NT2/D1 (cell line): ENCODE measurements around the gene PLPP4.

Source experiments
- DNase-seq: peaks from one replicate; pipeline ENCODE4 v3.0.0-alpha.2; 2011; ENCODE audit warnings: low read depth, low spot score
- H3K27me3 ChIP-seq: 2 replicates; pipeline ENCODE4 v1.6.0; 2011; ENCODE audit warnings: mild to moderate bottlenecking; ENCODE audit not compliant: insufficient read length, insufficient read depth
- H3K36me3 ChIP-seq: 2 replicates; pipeline ENCODE4 v1.6.1; 2011; ENCODE audit warnings: mild to moderate bottlenecking, low read length, mixed read lengths; ENCODE audit not compliant: insufficient read depth, insufficient read length
- H3K4me1 ChIP-seq: 2 replicates; pipeline ENCODE4 v1.5.1; 2011; ENCODE audit not compliant: insufficient read depth, insufficient read length
- H3K4me3 ChIP-seq: 2 replicates; pipeline ENCODE4 v1.5.1; 2011; ENCODE audit warnings: low read depth; ENCODE audit not compliant: insufficient read length
- H3K9ac ChIP-seq: 2 replicates; pipeline ENCODE4 v1.6.0; 2011; ENCODE audit warnings: low read depth; ENCODE audit not compliant: insufficient read length
- H3K9me3 ChIP-seq: 2 replicates; pipeline ENCODE4 v1.5.1; 2011; ENCODE audit warnings: mild to moderate bottlenecking, low read length; ENCODE audit not compliant: insufficient read depth
- SUZ12 ChIP-seq: IDR thresholded peaks from 2 replicates; pipeline ENCODE4 v1.6.1; 2011; ENCODE audit not compliant: insufficient read length, insufficient read depth; ENCODE audit errors: extremely low read depth
- YY1 ChIP-seq: IDR thresholded peaks from 2 replicates; pipeline ENCODE4 v1.6.1; 2011; ENCODE audit not compliant: insufficient read length, insufficient read depth
- ZNF274 ChIP-seq: IDR thresholded peaks from 2 replicates; pipeline ENCODE4 v1.6.1; 2011; ENCODE audit warnings: mild to moderate bottlenecking, low read depth, low read length

Gene PLPP4

DNA sequence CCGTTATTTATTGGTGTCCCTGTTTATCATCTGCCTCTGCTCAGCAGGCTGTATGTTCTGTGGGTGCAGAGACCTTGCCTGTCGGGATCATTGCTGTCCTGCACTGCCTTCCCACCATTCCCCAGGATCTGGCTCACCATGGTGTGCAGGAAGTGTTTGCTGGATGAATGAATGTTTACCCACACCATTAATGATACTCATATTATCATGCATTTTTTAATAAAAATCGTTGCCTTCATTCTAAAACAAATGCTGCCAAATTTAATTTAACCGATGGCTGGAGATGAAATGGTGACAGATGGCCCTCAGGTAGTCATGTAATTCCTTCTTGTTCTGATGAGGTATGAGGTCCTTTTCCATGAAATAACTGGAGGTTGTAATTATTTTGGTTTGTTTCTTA is 22.5 kb downstream of the PLPP4 start:
- peaks cover 2% of the 10 kb centered on the region for H3K4me1 ChIP-seq
- no peak for DNase-seq

DNA sequence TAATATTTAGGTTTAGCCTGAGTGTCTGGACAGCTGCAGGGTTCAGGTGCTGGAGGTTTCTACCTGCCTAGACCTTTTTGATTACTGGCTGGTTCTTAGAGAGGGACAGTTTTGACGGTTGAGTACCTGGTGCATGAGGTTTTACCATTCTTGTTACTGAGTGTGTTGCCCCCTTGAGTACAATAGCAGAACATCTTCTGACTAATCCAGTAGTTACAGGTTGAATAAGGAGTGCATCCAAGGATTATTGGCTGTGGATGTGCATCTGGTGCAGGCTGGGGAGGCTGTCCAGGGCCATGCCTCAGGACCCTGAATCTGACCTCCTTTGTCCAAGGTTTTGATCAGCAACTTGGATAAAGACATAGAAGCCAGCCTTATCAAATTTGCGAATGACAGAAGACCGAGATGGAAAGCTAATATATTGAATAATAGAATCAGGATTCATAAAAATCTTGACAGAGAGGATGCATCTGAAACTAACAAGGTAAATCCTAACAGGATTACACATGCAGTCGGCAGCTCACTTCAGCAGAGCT is 23.1 kb downstream of the PLPP4 start:
- no peak overlapping the region for H3K9ac ChIP-seq
- H3K36me3 ChIP-seq: no peaks in the 10 kb centered on the region
- no peak overlapping the region for H3K4me3 ChIP-seq
- DNase-seq: no peak
- TF ChIP-seq YY1: no peak
- peaks cover 2% of the 10 kb centered on the region for H3K4me1 ChIP-seq
- peaks cover 11% of the 10 kb centered on the region; the same call in 1 of the 2 replicates for H3K9me3 ChIP-seq
- H3K27me3 ChIP-seq: no peaks in the 10 kb centered on the region

More for the DNA sequence above, 22.5 kb downstream of the PLPP4 start:
- Histone ChIP-seq H3K4me3 (no peak overlapping the region), H3K9ac (no peak overlapping the region), H3K27me3 (no peaks in the 10 kb centered on the region), H3K9me3 (peaks cover 11% of the 10 kb centered on the region; the same call in 1 of the 2 replicates), H3K36me3 (no peaks in the 10 kb centered on the region)
- TF ChIP-seq SUZ12 (no peak), YY1 (no peak), ZNF274 (no peak)

DNA sequence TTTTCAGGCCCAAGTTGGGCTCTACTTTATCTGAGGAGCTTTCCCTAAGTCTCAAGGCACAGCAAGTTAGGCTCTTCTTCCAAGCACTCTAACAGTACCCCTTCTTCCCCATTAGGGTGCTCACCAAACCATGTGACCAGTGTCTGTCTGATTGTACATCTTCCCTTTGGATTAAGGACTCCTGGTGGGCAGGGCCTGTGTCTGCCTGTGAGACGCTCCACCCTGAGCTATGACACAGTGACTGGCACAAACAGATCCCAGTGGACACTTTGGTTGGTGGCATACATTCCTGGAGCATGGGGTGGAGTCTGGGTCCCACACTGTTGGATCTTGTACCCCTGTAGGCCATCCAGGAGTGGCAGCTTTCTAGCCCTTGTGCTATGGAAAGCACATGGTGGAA is 23.8 kb downstream of the PLPP4 start:
- DNase-seq: no peak
- Histone ChIP-seq H3K27me3 (no peaks in the 10 kb centered on the region), H3K9me3 (peaks cover 11% of the 10 kb centered on the region; the same call in 1 of the 2 replicates), H3K9ac (no peak overlapping the region), H3K36me3 (no peaks in the 10 kb centered on the region), H3K4me3 (no peak overlapping the region), H3K4me1 (peaks cover 2% of the 10 kb centered on the region)
- no peak for TF ChIP-seq SUZ12
- no peak for TF ChIP-seq ZNF274
- TF ChIP-seq YY1: no peak

DNA sequence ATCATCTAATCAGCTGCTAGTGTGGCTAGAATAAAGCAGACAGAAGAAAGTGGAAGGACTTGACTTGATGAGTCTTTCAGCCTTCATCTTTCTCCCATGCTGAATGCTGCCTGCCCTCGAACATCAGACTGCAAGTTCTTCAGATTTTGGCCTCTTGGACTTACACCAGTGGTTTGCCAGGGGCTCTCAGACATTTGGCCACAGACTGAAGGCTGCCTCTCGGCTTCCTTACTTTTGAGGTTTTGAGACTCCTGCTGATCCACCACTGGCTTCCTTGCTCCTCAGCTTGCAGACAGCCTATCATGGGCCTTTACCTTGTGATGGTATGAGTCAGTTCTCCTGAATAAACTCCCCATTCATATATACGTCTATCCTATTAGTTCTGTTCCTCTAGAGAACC is 26.0 kb downstream of the PLPP4 start:
- DNase-seq: no peak
- Histone ChIP-seq H3K4me1 (peaks cover under 1% of the 10 kb centered on the region), H3K4me3 (no peak overlapping the region), H3K9me3 (peaks cover 11% of the 10 kb centered on the region; the same call in 1 of the 2 replicates), H3K9ac (no peak overlapping the region), H3K27me3 (no peaks in the 10 kb centered on the region), H3K36me3 (no peaks in the 10 kb centered on the region)
- no peak for TF ChIP-seq SUZ12
- no peak for TF ChIP-seq ZNF274
- no peak for TF ChIP-seq YY1

DNA sequence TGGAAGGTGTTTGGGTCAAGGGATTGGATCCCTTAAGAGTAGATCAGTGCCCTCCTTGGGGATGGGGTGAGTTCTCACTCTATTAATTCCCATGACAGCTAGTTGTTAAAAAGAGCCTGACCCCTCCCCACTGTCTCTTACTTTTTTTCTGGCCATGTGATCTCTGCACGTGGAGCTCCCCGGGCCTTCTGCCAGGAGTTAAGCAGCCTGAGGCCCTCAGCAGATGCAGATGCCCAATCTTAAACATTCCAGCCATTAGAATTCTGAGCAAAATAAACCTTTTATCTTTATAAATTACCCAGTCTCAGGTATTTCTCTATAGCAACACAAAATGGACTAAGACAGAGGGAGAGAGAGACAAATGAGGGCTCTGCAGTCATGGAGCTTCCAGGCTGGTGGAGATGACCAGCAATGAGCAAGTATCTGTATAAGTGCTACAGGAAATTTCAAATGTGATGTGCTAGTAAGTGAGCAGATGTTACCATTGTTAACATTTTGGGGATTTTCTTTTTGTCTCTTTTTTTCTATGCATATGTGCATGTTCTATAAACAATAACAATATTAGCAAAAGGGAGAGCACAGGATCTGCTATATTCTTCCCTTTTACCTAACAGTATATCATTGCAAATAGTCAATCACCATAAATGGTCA is 26.7 kb downstream of the PLPP4 start:
- Histone ChIP-seq H3K4me1 (no peaks in the 10 kb centered on the region), H3K4me3 (no peak overlapping the region), H3K9me3 (peaks cover 11% of the 10 kb centered on the region; the same call in 1 of the 2 replicates), H3K9ac (no peak overlapping the region), H3K27me3 (no peaks in the 10 kb centered on the region), H3K36me3 (no peaks in the 10 kb centered on the region)
- TF ChIP-seq ZNF274 (no peak), YY1 (no peak), SUZ12 (no peak)
- DNase-seq: no peak

DNA sequence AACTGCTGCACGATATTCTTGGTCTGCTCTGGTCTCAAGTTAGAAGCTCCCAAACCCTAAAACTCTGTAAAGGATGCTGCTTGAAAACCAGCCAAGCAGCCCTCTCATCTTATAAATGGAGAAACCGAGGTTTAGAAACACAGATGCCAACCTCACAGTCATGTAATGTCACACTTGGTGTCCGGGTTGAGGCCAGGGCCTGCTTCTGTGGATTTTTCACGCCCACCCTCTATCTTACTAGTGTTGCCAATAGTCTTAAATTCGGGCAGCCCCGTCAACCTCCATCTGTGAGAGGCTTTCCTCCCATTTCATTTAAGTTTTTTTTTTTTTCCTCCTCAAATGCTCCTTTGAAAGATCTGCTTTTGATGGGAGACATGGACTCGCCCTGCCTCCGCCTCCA is 28.9 kb downstream of the PLPP4 start:
- Histone ChIP-seq H3K27me3 (no peaks in the 10 kb centered on the region), H3K9ac (no peak overlapping the region), H3K9me3 (peaks cover 10% of the 10 kb centered on the region; the same call in 1 of the 2 replicates), H3K36me3 (no peaks in the 10 kb centered on the region), H3K4me1 (peaks cover 3% of the 10 kb centered on the region), H3K4me3 (no peak overlapping the region)
- no peak for DNase-seq
- TF ChIP-seq YY1: no peak
- no peak for TF ChIP-seq SUZ12
- TF ChIP-seq ZNF274: no peak

DNA sequence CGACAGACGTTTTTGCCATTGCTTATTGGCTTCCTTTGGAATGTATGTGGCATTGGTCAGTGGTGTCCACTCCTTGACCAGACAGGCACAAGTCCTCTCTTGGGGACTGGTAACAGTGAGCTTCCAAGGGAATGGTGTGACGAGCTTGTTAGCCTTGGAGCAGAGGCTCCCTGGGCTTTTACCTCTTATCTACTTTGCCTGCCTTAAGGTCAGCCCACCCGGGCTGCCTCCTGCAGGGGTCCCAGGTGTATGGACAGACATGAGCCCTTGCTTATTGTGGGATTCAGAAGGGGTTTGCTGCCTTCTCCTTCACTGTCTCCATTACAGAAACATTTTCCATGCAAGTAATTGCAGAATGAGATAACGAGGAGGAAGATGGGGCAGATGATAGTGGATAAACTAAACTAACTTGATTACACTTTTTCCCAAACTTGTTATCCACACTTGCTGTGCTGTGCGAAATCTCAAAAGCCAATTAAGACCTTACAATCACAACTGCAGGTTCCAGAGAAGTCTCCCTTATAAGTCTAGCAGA is 29.7 kb downstream of the PLPP4 start:
- H3K9me3 ChIP-seq: 0 out of 2 replicates have a peak, but pooled peaks cover 2% of the 10 kb centered on the region
- no peaks in the 10 kb centered on the region for H3K27me3 ChIP-seq
- no peak for TF ChIP-seq SUZ12
- TF ChIP-seq ZNF274: no peak
- TF ChIP-seq YY1: no peak
- H3K36me3 ChIP-seq: no peaks in the 10 kb centered on the region
- no peak for DNase-seq
- H3K4me1 ChIP-seq: peaks cover 3% of the 10 kb centered on the region
- H3K9ac ChIP-seq: no peak overlapping the region
- no peak overlapping the region for H3K4me3 ChIP-seq
